Dermis lymphatic vessel endothelial cell (primary cell): ENCODE results near the gene ABHD1. TPM values are rescaled to one million over a fixed set of nuclear protein-coding genes. Genes with fewer than 3 reads are reported as not detected.

Experiments used
- total RNA-seq: library from RNA; depleted of rRNA; stranded (reverse); fragments of >200 nt; gene quantifications from 2 replicates; pipeline ENCODE4 v1.2.1, GENCODE V29; 2014

Gene ABHD1
- not detected in 2 replicates for total RNA-seq

GRCh38 chr2:27123302-27124150 is at the start of gene ABHD1:
Gene ABHD1, plus strand, starts transcription at chr2:27123815. Its CDS starts 134 bp downstream, at chr2:27123949.

GRCh38 chr2:27078267-27079194 is 45.1 kb upstream of the ABHD1 start, which contains the start of gene EMILIN1:
Gene EMILIN1, plus strand, starts transcription at chr2:27078615. Its CDS starts 451 bp downstream, at chr2:27079066.

GRCh38 chr2:27086724-27087593 is 36.7 kb upstream of the ABHD1 start, which contains the start of gene KHK:
Gene KHK, plus strand, starts transcription at chr2:27086772. Its CDS starts 488 bp downstream, at chr2:27087260.

DNA sequence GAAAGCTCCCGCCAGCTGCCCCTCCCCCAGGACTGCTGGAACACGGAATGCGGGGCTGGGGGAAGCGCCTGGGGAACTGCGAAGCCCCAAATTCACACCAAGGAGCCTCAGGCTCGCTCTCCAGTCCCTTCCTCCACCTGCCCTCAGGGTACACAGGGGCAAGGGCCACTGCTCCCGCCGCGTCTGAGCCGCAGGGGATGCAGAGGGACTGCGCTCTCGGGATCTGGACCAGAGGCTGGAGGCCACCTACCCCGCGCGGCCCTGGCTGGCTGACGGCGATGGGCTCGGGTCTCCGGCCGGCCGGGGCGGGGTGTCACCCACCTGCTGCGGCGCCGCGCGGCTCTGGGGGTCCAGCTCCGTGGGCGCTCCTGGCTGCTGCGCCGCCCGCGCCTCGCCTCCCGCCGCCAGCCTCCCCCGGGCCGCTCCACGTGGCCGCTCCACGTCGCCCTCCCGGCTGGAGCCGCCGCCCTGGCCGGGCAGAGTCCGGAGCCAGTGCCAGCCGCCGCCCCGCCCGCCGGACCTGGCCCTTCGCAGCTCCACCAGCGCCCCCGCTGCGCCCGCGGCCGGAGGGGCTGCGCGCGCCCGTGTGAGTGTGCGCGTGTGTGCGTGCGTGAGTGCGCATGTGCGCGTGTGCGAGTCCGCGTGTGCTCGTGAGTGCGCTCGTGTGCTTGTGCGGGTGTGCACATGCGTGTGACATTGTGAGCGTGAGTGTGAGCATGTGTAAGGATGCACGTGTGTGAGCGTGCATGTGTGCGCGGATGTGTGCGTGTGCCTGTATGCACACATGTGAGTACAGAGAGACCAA is 4.9 kb upstream of the ABHD1 start, which contains the start of gene CGREF1:
Gene CGREF1, minus strand, starts transcription at position 604 of the 805 bp plus-strand sequence. CDS start 14,762 bp downstream, outside the sequence.

DNA sequence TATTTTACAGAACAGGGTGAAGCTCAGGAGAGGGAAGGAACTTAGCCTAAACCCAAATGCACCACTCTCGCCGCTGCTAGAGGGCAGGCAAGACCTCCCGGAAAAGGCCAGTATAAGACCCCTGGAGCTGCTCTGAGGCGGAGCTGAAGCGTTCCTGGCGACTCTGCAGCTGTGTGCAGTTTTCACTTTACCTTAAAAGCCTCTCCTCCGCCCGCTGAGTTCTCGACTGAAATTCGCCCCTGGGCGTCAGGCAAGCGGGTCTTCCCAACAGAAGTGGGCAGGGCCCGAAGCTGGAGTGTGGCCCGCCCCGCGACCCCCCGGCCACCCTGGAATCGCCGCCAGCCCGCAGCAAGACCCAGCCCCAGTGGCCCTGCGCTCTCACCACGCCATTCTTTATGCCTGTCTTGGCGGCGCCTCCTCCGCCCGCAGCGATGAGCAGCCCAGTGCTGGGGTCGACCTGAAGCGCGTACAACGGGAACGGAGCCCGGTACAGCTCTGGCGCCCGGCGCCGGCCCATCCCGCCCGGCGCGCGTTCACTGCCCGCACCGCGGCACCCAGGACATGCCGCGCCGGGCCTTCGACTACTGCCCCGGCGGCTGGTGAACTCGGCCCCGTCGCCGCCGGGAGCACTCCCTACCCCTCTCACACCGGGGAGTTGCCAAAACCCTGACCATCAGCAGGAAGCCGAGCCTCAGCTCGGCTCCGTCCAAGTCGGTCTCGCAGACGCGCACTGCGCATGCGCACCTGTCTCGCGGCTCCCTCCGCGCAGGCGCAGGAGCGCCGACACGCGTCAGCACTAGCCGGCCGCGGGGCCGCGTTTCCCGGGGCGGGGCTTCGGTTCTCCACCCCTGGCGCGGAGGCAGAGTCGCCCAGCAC is 10.5 kb downstream of the ABHD1 start, which contains the start of gene PREB:
Gene PREB, minus strand, starts transcription at position 732 of the 876 bp plus-strand sequence. Its CDS starts 215 bp downstream, at position 517.

DNA sequence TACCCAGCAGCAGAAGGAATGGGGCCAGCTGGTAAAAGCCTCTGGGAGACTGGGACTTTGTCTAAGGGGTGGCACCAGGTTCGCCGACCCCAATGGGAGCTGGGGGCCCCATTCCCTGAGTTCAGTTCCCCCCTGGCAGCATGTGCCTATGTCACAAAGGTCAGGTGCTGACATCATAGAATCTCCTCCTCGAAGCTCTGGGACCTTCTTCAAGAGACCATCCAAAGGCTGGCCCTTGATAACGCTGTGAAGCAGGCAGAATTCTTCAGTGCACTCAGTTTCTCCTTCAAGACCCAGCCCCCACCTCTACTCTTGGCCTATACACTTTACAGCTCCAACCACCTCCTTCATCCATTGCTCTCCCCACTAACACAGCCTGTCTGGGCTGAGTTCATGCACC is 15.7 kb downstream of the ABHD1 start, which contains the start of gene PRR30:
Gene PRR30, minus strand, starts transcription at position 101 of the 400 bp plus-strand sequence. CDS start 1,081 bp downstream, outside the sequence.

DNA sequence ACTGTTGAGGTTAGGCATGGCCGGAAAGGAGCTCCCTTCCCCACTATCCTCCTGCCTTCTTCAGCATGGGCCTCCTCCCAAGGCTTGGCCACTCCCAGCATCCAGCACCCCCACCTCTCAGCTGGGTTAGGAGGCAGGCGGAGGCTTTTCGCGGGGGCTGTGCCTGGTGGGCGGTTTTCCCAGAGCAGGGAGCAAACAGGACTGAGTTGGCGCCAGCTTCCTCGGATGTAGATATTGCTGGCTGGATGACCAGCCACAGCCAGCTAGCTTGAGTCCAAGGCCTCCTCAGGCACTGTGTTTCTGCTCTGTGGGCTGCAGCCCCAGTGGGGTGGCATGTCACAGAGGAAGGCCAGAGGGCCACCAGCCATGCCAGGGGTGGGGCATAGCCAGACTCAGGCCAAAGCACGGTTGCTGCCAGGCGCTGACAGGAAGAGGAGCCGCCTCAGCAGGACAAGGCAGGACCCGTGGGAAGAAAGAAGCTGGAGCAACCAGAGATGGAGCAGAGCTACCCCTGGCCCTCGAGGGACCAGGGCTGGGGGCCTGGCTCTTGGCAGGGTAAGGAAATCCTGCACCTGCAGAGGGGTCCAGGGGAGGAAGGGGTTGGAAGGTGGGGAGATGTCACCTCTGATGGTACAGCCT is 25.3 kb downstream of the ABHD1 start, which contains the start of gene TCF23:
Gene TCF23, plus strand, starts transcription at position 204 of the 639 bp plus-strand sequence. Its CDS starts 130 bp downstream, at position 334.

Other genes starting within 250 kb of the ABHD1 start
- gene MAPRE3, start 153.2 kb upstream of the ABHD1 start, total RNA-seq = 1.4 and 1.5 TPM in 2 replicates
- 17.0 and 23.1 TPM in 2 replicates for gene TMEM214, start 90.8 kb upstream of the ABHD1 start, total RNA-seq
- gene AGBL5, start 72.1 kb upstream of the ABHD1 start, total RNA-seq = 17.3 and 20.0 TPM in 2 replicates
- gene OST4, start 52.2 kb upstream of the ABHD1 start, total RNA-seq = 403 and 523 TPM in 2 replicates
- 22.8 and 34.8 TPM in 2 replicates for gene EMILIN1, start 45.2 kb upstream of the ABHD1 start, total RNA-seq
- 2.4 and 4.3 TPM in 2 replicates for gene KHK, start 37.0 kb upstream of the ABHD1 start, total RNA-seq
- gene CGREF1, start 4.7 kb upstream of the ABHD1 start, total RNA-seq = 1.7 and 2.3 TPM in 2 replicates
- 25.3 and 28.4 TPM in 2 replicates for gene PREB, start 10.8 kb downstream of the ABHD1 start, total RNA-seq
- not detected in 2 replicates for gene PRR30, start 15.6 kb downstream of the ABHD1 start, total RNA-seq
- gene TCF23, start 25.2 kb downstream of the ABHD1 start, total RNA-seq = not detected in 2 replicates
- gene ATRAID, start 88.2 kb downstream of the ABHD1 start, total RNA-seq = 107 and 121 TPM in 2 replicates
- 18.1 and 19.4 TPM in 2 replicates for gene SLC5A6, start 88.5 kb downstream of the ABHD1 start, total RNA-seq
- 21.6 and 22.9 TPM in 2 replicates for gene CAD, start 93.6 kb downstream of the ABHD1 start, total RNA-seq
- 6.3 and 21.2 TPM in 2 replicates for gene SLC30A3, start 139.2 kb downstream of the ABHD1 start, total RNA-seq
- 0.60 and 2.4 TPM in 2 replicates for gene DNAJC5G, start 151.6 kb downstream of the ABHD1 start, total RNA-seq
- gene TRIM54, start 158.6 kb downstream of the ABHD1 start, total RNA-seq = 0.52 and 1.3 TPM in 2 replicates
- gene UCN, start 184.6 kb downstream of the ABHD1 start, total RNA-seq = 0.22 and 0.34 TPM in 2 replicates
- 38.0 and 43.1 TPM in 2 replicates for gene MPV17, start 199.3 kb downstream of the ABHD1 start, total RNA-seq
- 17.0 and 22.3 TPM in 2 replicates for gene GTF3C2, start 232.9 kb downstream of the ABHD1 start, total RNA-seq
- 21.5 and 25.9 TPM in 2 replicates for gene EIF2B4, start 246.5 kb downstream of the ABHD1 start, total RNA-seq
- 130 and 131 TPM in 2 replicates for gene SNX17, start 246.8 kb downstream of the ABHD1 start, total RNA-seq